ENCODE measurements around the gene GPC1. TPM values are rescaled to one million over a fixed set of nuclear protein-coding genes. Genes with fewer than 3 reads are reported as not detected.

Gene GPC1
- total and polyA plus RNA-seq, 2 of the 13 experiments (the other 11 are each of a cell fraction or from before 2014, with no cell fraction given), result 4.0 to 5.5 TPM

DNA sequence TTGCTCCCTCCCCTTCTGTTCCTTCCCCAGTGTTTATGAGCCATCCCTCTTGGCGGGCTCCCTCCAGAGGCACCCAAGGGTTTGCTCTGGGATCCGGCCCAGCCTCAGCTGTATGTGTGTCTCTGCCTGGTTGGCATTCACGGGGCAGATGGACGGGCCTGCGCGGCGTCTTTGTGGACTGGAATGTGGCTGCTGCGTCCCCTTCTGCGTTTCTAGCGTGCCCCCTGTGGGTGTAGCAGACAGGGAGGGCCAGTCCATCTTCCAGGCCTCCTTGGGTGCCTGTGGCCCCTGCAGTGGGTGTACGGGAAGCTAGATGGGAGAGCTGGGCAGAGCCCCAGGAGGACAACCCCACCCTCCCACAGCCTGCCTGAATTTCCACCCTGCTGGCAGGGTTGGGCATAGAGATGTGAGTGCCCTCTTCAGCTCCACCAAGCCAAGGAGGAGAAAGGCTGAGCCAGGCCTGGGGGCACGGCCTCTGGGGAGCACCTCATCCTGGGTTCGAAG, 15.7 kb downstream of the GPC1 start:
- 78% methylated on average over 7 of the region's 13 CpGs for whole genome bisulfite sequencing (ENCODE audit: low lambda C conversion rate)
- Histone ChIP-seq H3K36me3 (replicated peaks in 1 of 2; ENCODE audit: control insufficient read depth in 1 of 2, insufficient read depth in 2 of 2, low read length in 2 of 2) (no peaks in the 10 kb centered on the region), H3K27ac (ENCODE audit: extremely low read length, insufficient read depth, low read length) (no peak overlapping the region), H3K4me2 (ENCODE audit: low read depth, low read length) (no peak overlapping the region), H3K4me3 (replicated peaks in 1 of 3; ENCODE audit: insufficient read depth in 1 of 3, low read depth in 2 of 3, low read length in 3 of 3) (no peak overlapping the region), H2AFZ (ENCODE audit: low read length) (no peak overlapping the region), H3K4me1 (ENCODE audit: insufficient read depth, low read length) (peaks cover 28% of the 10 kb centered on the region), H3K27me3 (ENCODE audit: control insufficient read depth in 1 of 2, insufficient read depth in 2 of 2, low read length in 2 of 2) (peaks cover 33 to 80% of the 10 kb centered on the region in 2 experiments), H3K9ac (ENCODE audit: insufficient read depth, low read depth, low read length) (no peak overlapping the region), H3K9me3 (ENCODE audit: low read length) (no peaks in the 10 kb centered on the region), H3K79me2 (ENCODE audit: insufficient read depth, low read length) (no peaks in the 10 kb centered on the region), H4K20me1 (ENCODE audit: insufficient read depth, low read length) (peaks cover 16% of the 10 kb centered on the region; the same call in 1 of the 2 replicates)
- DNase-seq (ENCODE audit: low spot score) (no peak), FAIRE-seq (no peak), ATAC-seq (no peak)
- ChIA-PET POLR2A (no interaction called here), CTCF (ENCODE audit: low intra/inter-chr PET ratio, low total read pairs) (no interaction called here)
- intact Hi-C loops (cut with micrococcal nuclease; ENCODE audit: unreplicated experiment), result no loop called here
- TF ChIP-seq, protein P1, sequence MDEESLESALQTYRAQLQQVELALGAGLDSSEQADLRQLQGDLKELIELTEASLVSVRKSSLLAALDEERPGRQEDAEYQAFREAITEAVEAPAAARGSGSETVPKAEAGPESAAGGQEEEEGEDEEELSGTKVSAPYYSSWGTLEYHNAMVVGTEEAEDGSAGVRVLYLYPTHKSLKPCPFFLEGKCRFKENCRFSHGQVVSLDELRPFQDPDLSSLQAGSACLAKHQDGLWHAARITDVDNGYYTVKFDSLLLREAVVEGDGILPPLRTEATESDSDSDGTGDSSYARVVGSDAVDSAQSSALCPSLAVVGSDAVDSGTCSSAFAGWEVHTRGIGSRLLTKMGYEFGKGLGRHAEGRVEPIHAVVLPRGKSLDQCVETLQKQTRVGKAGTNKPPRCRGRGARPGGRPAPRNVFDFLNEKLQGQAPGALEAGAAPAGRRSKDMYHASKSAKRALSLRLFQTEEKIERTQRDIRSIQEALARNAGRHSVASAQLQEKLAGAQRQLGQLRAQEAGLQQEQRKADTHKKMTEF (CRISPR knock-in tag; IDR thresholded peaks at IDR 0.05), result no peak
- TF ChIP-seq, protein P2, sequence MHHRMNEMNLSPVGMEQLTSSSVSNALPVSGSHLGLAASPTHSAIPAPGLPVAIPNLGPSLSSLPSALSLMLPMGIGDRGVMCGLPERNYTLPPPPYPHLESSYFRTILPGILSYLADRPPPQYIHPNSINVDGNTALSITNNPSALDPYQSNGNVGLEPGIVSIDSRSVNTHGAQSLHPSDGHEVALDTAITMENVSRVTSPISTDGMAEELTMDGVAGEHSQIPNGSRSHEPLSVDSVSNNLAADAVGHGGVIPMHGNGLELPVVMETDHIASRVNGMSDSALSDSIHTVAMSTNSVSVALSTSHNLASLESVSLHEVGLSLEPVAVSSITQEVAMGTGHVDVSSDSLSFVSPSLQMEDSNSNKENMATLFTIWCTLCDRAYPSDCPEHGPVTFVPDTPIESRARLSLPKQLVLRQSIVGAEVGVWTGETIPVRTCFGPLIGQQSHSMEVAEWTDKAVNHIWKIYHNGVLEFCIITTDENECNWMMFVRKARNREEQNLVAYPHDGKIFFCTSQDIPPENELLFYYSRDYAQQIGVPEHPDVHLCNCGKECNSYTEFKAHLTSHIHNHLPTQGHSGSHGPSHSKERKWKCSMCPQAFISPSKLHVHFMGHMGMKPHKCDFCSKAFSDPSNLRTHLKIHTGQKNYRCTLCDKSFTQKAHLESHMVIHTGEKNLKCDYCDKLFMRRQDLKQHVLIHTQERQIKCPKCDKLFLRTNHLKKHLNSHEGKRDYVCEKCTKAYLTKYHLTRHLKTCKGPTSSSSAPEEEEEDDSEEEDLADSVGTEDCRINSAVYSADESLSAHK (CRISPR knock-in tag; IDR thresholded peaks at IDR 0.05; ENCODE audit: borderline replicate concordance), result no peak
- TF ChIP-seq PCBP1 (IDR thresholded peaks at IDR 0.05; ENCODE audit: borderline replicate concordance, low read depth, low read length) (0 out of 2 replicates have a peak, but pooled peaks have one; percentile 23), HNRNPL (IDR thresholded peaks at IDR 0.05; ENCODE audit: low read depth, low read length) (peak; percentile 64; the same call in 1 of the 2 replicates)
- in situ Hi-C loops (cut with HindIII; ENCODE audit: extremely low pct_ligation_motif_present, low pct_unique_long_range_greater_than_20kb), result no loop called here
- BruUV-seq (replicated peaks), result no TSS peak
